Measurements from ENCODE around the gene ITPKC. TPM values are rescaled to one million over a fixed set of nuclear protein-coding genes. Genes with fewer than 3 reads are reported as not detected.

Gene ITPKC
- total RNA-seq, 1 donor from 2014 or later = 10.9 TPM

DNA sequence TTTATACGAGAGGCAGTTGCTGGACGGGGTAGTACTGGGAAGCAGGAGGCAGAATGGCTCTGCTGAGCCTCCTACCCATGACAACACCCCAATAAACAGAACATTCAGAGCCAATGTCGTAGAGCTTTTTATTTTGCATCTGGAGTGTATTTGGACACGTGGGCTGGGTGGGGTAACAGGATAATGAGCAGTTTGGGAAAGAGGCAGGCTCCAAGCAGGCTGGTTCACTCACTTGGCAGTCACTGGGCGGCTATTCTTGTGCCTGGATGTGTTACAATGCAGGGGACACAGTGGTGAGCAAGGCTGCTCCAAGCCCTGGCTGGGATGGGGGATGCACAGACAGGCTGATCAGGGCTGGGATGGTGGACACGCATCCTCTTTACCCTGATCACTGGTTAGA lies 23.8 kb downstream of the ITPKC start:
- TF ChIP-seq, protein P1, sequence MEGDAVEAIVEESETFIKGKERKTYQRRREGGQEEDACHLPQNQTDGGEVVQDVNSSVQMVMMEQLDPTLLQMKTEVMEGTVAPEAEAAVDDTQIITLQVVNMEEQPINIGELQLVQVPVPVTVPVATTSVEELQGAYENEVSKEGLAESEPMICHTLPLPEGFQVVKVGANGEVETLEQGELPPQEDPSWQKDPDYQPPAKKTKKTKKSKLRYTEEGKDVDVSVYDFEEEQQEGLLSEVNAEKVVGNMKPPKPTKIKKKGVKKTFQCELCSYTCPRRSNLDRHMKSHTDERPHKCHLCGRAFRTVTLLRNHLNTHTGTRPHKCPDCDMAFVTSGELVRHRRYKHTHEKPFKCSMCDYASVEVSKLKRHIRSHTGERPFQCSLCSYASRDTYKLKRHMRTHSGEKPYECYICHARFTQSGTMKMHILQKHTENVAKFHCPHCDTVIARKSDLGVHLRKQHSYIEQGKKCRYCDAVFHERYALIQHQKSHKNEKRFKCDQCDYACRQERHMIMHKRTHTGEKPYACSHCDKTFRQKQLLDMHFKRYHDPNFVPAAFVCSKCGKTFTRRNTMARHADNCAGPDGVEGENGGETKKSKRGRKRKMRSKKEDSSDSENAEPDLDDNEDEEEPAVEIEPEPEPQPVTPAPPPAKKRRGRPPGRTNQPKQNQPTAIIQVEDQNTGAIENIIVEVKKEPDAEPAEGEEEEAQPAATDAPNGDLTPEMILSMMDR (IDR thresholded peaks at IDR 0.05) = no peak
- peaks cover 10% of the 10 kb centered on the region for H3K36me3 Mint-ChIP-seq (ENCODE audit: unreplicated experiment)
- no peak for DNase-seq (ENCODE audit: extremely low spot score, unreplicated experiment)
- H3K9me3 Mint-ChIP-seq (ENCODE audit: unreplicated experiment) = no peaks in the 10 kb centered on the region
- H3K4me1 Mint-ChIP-seq (ENCODE audit: unreplicated experiment) = peaks cover 17% of the 10 kb centered on the region
- H3K27me3 Mint-ChIP-seq (ENCODE audit: unreplicated experiment) = no peaks in the 10 kb centered on the region
- no peak overlapping the region for H3K4me3 Mint-ChIP-seq (ENCODE audit: unreplicated experiment)
- no peak overlapping the region for H3K27ac Mint-ChIP-seq (ENCODE audit: unreplicated experiment)

DNA sequence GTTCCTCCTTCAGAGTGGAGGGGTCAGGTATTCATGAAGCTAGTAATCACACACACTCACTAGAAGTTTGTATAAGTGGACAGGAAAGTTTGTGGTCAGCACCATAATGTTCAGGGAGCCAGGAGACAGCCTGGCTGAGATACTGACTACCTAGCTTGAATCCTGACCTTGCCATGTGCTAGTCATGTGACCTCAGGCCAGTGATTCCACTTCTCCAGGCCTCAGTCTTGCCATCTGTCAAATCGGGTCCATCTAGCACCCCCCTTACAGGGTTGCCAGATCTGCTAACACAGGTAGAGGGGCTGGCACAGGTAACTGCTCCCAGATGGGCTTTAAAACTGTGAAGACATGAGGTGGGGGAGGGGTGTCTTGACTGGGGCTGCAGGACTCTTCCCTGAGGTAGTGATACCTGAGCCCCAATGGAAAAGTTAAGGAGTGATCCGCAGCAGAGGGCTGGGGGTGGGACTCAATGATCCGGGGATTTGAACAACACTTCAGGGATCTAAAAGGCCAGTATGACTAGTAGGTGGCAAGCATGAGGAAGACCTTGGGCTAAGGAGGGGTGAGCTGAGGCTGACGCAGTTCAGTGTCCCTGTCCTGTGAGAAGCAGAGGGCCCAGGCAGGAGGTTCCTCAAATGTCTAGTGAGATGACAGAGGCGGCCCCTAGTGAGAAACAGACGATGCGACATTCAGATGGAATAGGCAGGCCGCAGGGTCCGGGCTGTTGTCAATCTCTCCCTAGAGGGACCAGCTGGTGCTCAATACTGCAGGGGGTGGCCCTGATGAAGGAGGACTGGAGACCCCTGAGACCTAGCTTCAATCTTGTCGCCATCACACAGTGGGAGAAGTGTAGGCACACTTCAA lies 24.8 kb downstream of the ITPKC start:
- no peak for DNase-seq (ENCODE audit: extremely low spot score, unreplicated experiment)
- no peaks in the 10 kb centered on the region for H3K9me3 Mint-ChIP-seq (ENCODE audit: unreplicated experiment)
- H3K4me1 Mint-ChIP-seq (ENCODE audit: unreplicated experiment) = peaks cover 20% of the 10 kb centered on the region
- no peak overlapping the region for H3K4me3 Mint-ChIP-seq (ENCODE audit: unreplicated experiment)
- no peaks in the 10 kb centered on the region for H3K27me3 Mint-ChIP-seq (ENCODE audit: unreplicated experiment)
- H3K36me3 Mint-ChIP-seq (ENCODE audit: unreplicated experiment) = peaks cover 9% of the 10 kb centered on the region
- TF ChIP-seq, protein P1 (IDR thresholded peaks at IDR 0.05) = no peak
- H3K27ac Mint-ChIP-seq (ENCODE audit: unreplicated experiment) = peak overlapping the region; percentile 23

DNA sequence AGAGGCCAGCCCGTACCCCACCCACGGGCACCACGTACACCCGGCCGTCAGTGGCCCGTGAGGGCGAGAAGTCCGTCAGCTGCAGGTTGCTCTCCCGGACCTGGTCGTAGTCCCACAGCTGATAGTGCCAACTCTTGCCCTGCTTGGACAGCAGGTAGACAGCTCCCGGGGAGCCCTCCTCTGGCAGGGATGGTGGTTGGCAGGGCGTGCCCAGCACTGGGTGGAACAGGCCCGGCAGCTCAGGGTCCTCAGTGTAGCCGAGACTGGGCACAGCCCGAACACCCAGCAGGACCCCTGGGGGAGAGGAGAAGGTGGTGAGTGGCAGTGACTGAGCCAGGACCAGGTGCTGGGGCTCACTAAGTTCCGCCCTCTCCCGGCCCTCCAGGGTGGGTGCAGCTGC lies 25.6 kb downstream of the ITPKC start:
- TF ChIP-seq, protein P1 (IDR thresholded peaks at IDR 0.05) = no peak
- Mint-ChIP-seq H3K4me3 (ENCODE audit: unreplicated experiment) (no peak overlapping the region), H3K9me3 (ENCODE audit: unreplicated experiment) (no peaks in the 10 kb centered on the region), H3K4me1 (ENCODE audit: unreplicated experiment) (peaks cover 21% of the 10 kb centered on the region), H3K27me3 (ENCODE audit: unreplicated experiment) (no peaks in the 10 kb centered on the region), H3K27ac (ENCODE audit: unreplicated experiment) (no peak overlapping the region), H3K36me3 (ENCODE audit: unreplicated experiment) (peaks cover 8% of the 10 kb centered on the region)
- DNase-seq (ENCODE audit: extremely low spot score, unreplicated experiment) = no peak

DNA sequence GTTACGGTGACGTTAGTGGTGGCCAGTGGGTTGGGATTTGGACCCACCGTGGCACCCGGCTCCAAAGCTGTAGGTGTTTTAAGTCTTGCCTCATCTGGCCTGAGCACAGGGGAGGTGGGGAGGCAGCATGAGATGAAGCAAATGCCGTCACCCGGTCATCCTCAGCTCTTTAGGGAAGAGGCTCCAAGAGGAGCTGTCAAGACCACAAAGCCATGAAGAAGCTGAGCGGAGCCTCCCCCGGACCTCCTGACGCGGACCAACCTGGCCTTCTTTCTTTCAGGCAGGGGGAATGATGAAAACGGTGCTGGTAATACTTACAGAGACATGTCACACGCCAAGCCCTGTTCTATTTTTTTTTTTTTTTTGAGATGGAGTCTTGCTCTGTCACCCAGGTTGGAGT lies 26.0 kb downstream of the ITPKC start:
- no peak overlapping the region for H3K4me3 Mint-ChIP-seq (ENCODE audit: unreplicated experiment)
- H3K27ac Mint-ChIP-seq (ENCODE audit: unreplicated experiment) = no peak overlapping the region
- TF ChIP-seq, protein P1 (IDR thresholded peaks at IDR 0.05) = no peak

DNA sequence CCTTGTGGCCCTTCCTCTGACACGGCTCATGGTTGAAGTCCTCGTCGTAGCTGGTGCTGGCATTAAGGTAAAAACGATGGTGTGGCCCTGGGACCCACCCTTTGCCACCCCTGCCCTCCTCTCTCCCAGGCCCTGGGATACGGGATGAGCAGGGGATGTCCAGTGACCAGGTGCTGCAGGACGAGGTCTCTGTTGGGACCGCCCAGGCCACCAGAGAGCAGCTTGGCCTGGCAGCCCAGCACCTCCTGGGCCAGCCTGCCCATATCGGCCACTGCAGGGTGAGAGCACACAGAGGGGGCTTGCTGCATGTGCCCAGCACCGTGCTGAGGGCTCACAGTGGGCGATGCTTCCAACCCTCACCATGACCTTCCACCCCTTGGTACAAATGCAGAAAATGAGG lies 27.0 kb downstream of the ITPKC start:
- TF ChIP-seq, protein P1 (IDR thresholded peaks at IDR 0.05) = no peak
- Mint-ChIP-seq H3K36me3 (ENCODE audit: unreplicated experiment) (peaks cover 4% of the 10 kb centered on the region), H3K4me1 (ENCODE audit: unreplicated experiment) (peaks cover 27% of the 10 kb centered on the region), H3K27ac (ENCODE audit: unreplicated experiment) (peak overlapping the region; percentile 50), H3K4me3 (ENCODE audit: unreplicated experiment) (no peak overlapping the region), H3K27me3 (ENCODE audit: unreplicated experiment) (no peaks in the 10 kb centered on the region), H3K9me3 (ENCODE audit: unreplicated experiment) (no peaks in the 10 kb centered on the region)
- no peak for DNase-seq (ENCODE audit: extremely low spot score, unreplicated experiment)

More for the DNA sequence above, 26.0 kb downstream of the ITPKC start:
- no peak for DNase-seq (ENCODE audit: extremely low spot score, unreplicated experiment)
- Mint-ChIP-seq H3K27me3 (ENCODE audit: unreplicated experiment) (no peaks in the 10 kb centered on the region), H3K4me1 (ENCODE audit: unreplicated experiment) (peaks cover 21% of the 10 kb centered on the region), H3K36me3 (ENCODE audit: unreplicated experiment) (peaks cover 6% of the 10 kb centered on the region), H3K9me3 (ENCODE audit: unreplicated experiment) (no peaks in the 10 kb centered on the region)

Measured in osteocyte (in vitro differentiated cells).